SK-N-SH (cell line): ENCODE results near the gene CHRM1. TPM values are rescaled to one million over a fixed set of nuclear protein-coding genes. Genes with fewer than 3 reads are reported as not detected.

ENCODE experiments used
- CTCF ChIA-PET: fragments of 300-600, 350-600 bp; formaldehyde crosslinking; extraction: SDS; loops from one replicate; lab custom pipeline; 2021; lab: Yijun Ruan, JAX
- POLR2A ChIA-PET: fragments of 350-600 bp; sonication (Branson Sonifier 250); formaldehyde crosslinking; extraction: SDS; loops from one replicate; lab custom pipeline; 2020; ENCODE audit warnings: antibody characterized with exemption, inconsistent platforms; lab: Yijun Ruan, JAX
- DNase-seq: peaks from one replicate; pipeline ENCODE4 v3.0.0; 2012
- H2AFZ ChIP-seq: fragments of 200-600 bp; sonication (generic); 2 replicates; pipeline ENCODE4 v1.8.1; 2016; ENCODE audit warnings: antibody characterized with exemption, mild to moderate bottlenecking, low read depth
- H3F3A ChIP-seq: fragments of 200-600 bp; sonication (generic); replicated peaks from 2 replicates; pipeline ENCODE3; 2016; ENCODE audit warnings: antibody characterized with exemption, mild to moderate bottlenecking; ENCODE audit not compliant: insufficient read depth
- H3K27ac ChIP-seq, 2 experiments: fragments of 200-500 bp in 1 of 2; fragments of 200-600 bp in 1 of 2; sonication (Bioruptor generic) in 1 of 2; sonication (generic), shearing (Covaris generic) in 1 of 2; 2 replicates each; pipeline versions ENCODE4 v1.5.1 to v1.6.1; 2014 to 2016; ENCODE audit warnings: low read depth in 2 of 2, inconsistent platforms in 1 of 2, low read length in 1 of 2, mild to moderate bottlenecking in 1 of 2, mixed read lengths in 1 of 2
- H3K27me3 ChIP-seq: fragments of 200-600 bp; sonication (generic), shearing (Covaris generic); 2 replicates; pipeline ENCODE4 v1.6.1; 2016; ENCODE audit warnings: mixed run types; ENCODE audit not compliant: insufficient read depth
- H3K36me3 ChIP-seq, 2 experiments: fragments of 200-500 bp in 1 of 2; fragments of 200-600 bp in 1 of 2; sonication (Bioruptor generic) in 1 of 2; sonication (generic) in 1 of 2; replicated peaks in 1 of 2; 2 replicates each; pipeline versions ENCODE3 to v1.5.1; 2014 to 2016; ENCODE audit warnings: low read length in 1 of 2, mild to moderate bottlenecking in 1 of 2; ENCODE audit not compliant: insufficient read depth in 2 of 2, control insufficient read depth in 1 of 2
- H3K4me1 ChIP-seq, 2 experiments: fragments of 200-500 bp in 1 of 2; fragments of 200-600 bp in 1 of 2; sonication (Bioruptor generic) in 1 of 2; sonication (generic), shearing (Covaris generic) in 1 of 2; 2 replicates each; pipeline versions ENCODE4 v1.5.1 to v1.6.1; 2014 to 2016; ENCODE audit warnings: low read depth in 1 of 2, low read length in 1 of 2, mixed run types in 1 of 2; ENCODE audit not compliant: insufficient read depth in 2 of 2, control insufficient read depth in 1 of 2
- H3K4me2 ChIP-seq: fragments of 200-600 bp; sonication (generic), shearing (Covaris generic); 2 replicates; pipeline ENCODE4 v1.6.1; 2017; ENCODE audit warnings: mixed run types
- H3K4me3 ChIP-seq, 2 experiments: fragments of 200-500 bp in 1 of 2; fragments of 200-600 bp in 1 of 2; sonication (Bioruptor generic) in 1 of 2; sonication (generic), shearing (Covaris generic) in 1 of 2; 2 replicates each; pipeline versions ENCODE4 v1.5.1 to v1.8.1; 2014 to 2016; ENCODE audit warnings: low read depth in 2 of 2, inconsistent platforms in 1 of 2, low read length in 1 of 2, mild to moderate bottlenecking in 1 of 2, mixed read lengths in 1 of 2, moderate library complexity in 1 of 2
- H3K79me2 ChIP-seq: fragments of 200-600 bp; sonication (generic); 2 replicates; pipeline ENCODE4 v1.8.1; 2017; ENCODE audit warnings: mild to moderate bottlenecking; ENCODE audit not compliant: insufficient read depth
- H3K9ac ChIP-seq: fragments of 200-600 bp; sonication (generic); 2 replicates; pipeline ENCODE4 v1.6.1; 2017; ENCODE audit warnings: mixed run types
- H3K9me2 ChIP-seq: fragments of 200-600 bp; sonication (generic); 2 replicates; pipeline ENCODE4 v1.6.1; 2017; ENCODE audit warnings: mixed run types
- H3K9me3 ChIP-seq: fragments of 200-600 bp; sonication (generic); 2 replicates; pipeline ENCODE4 v1.6.1; 2017; ENCODE audit warnings: mixed run types, mild to moderate bottlenecking, moderate library complexity
- H4K20me1 ChIP-seq: fragments of 200-600 bp; sonication (generic); 2 replicates; pipeline ENCODE4 v1.6.1; 2017; ENCODE audit warnings: mild to moderate bottlenecking, mixed run types; ENCODE audit not compliant: insufficient read depth
- CHD2 ChIP-seq: fragments of 150-350 bp; IDR thresholded peaks from 2 replicates; pipeline ENCODE4 v1.6.1; 2018; ENCODE audit warnings: low read length; ENCODE audit not compliant: partially characterized antibody
- ELF1 ChIP-seq: IDR thresholded peaks from 2 replicates; pipeline ENCODE4 v1.4.0; 2012
- EZH2phosphoT487 ChIP-seq: fragments of 200-600 bp; sonication (generic); IDR thresholded peaks from 2 replicates; pipeline ENCODE4 v1.6.1; 2017; ENCODE audit warnings: low read depth, mixed run types, mild to moderate bottlenecking, antibody characterized with exemption, moderate library complexity, borderline replicate concordance
- FOSL2 ChIP-seq: IDR thresholded peaks from 2 replicates; pipeline ENCODE4 v1.4.0; 2012; ENCODE audit warnings: low read depth, mild to moderate bottlenecking, moderate library complexity, borderline replicate concordance
- MEF2A ChIP-seq: IDR thresholded peaks from 2 replicates; pipeline ENCODE4 v1.4.0; 2012; ENCODE audit warnings: low read depth, borderline replicate concordance
- MXI1 ChIP-seq: IDR thresholded peaks from 2 replicates; pipeline ENCODE4 v1.6.1; 2012; ENCODE audit warnings: mild to moderate bottlenecking, low read depth, low read length, improper control_type of control experiment
- RCOR1 ChIP-seq: fragments of 150-350 bp; IDR thresholded peaks from 2 replicates; pipeline ENCODE4 v1.6.1; 2017; ENCODE audit warnings: antibody characterized with exemption, low read length
- RFX5 ChIP-seq: IDR thresholded peaks from 2 replicates; pipeline ENCODE4 v1.6.1; 2012; ENCODE audit warnings: mild to moderate bottlenecking, improper control_type of control experiment, low read length
- RXRA ChIP-seq: IDR thresholded peaks from 2 replicates; pipeline ENCODE4 v1.4.0; 2012; ENCODE audit warnings: low read depth, mild to moderate bottlenecking, borderline replicate concordance
- SIN3A ChIP-seq: IDR thresholded peaks from 2 replicates; pipeline ENCODE4 v1.6.1; 2012; ENCODE audit warnings: low read depth, mild to moderate bottlenecking, low read length, moderate library complexity, borderline replicate concordance
- TCF12 ChIP-seq: IDR thresholded peaks from 2 replicates; pipeline ENCODE4 v1.4.0; 2012
- WGBS: methylation state at CpG from one replicate; pipeline ENCODE4 v1.1.6; 2017; ENCODE audit warnings: low lambda C conversion rate; 5-methylcytosine and 5-hydroxymethylcytosine counted together
- polyA plus RNA-seq, 3 experiments: library from polyadenylated mRNA; depleted of rRNA; stranded (reverse); fragments of >200 nt; gene quantifications; 2 replicates each; pipeline ENCODE4 v1.2.3, GENCODE V29; 2012
- TF ChIP-seq, protein P1 (sequence below): IDR thresholded peaks from 2 replicates; pipeline ENCODE4 v1.4.0; 2012; ENCODE audit warnings: low read depth, borderline replicate concordance
- TF ChIP-seq, protein P2 (sequence below): IDR thresholded peaks from 2 replicates; pipeline ENCODE4; 2012
- TF ChIP-seq, protein P3 (sequence below): IDR thresholded peaks from 2 replicates; pipeline ENCODE4 v1.4.0; 2012; ENCODE audit warnings: low read depth, borderline replicate concordance
- TF ChIP-seq, protein P4 (sequence below): IDR thresholded peaks from 2 replicates; pipeline ENCODE4 v1.4.0; 2012; ENCODE audit warnings: low read depth

Gene CHRM1
- polyA plus RNA-seq, 1 of the 3 experiments (the other 2 are of a cell fraction) = not detected

DNA sequence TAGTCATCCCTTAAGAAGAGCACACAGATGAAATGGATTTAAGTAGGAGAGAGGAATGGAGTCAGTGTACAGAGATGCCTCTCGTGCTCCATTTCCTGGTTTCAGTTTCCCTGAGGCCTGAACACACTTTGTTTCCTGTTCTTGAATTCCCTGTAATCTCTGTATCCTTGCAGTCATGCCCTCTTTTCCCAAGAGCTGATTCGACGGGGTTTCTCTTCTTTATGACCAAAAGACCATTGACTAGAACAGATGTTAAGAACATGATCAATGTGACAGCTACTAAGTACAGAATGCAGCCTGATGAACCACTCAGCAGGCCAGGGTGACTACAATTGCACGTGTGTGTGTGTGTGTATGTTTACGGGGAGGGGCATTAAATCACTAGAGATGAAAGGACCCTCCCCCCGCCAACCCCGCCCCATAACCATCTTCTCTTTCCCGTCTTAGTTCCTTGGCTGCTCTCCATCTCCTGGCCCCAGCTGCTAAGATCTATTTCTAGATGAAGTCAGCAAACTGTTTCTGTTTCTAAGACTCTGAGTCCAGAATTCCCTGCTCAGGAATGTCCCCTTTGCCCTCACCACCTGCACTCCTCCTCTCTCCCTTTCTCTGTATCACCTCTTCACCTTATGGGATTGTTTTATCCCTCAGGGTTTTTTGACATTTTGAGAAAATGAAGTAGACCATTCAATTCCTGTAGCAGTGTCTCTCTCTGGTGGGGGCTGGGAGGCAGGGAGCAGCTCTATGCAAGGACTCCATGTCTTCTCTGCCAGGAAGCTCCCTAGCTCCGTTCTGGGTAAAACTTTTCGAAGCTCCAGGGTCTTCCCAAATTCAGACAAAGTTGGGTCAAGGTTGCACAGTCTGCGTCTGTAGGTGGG is 37.6 kb upstream of the CHRM1 start:
- WGBS = 59% methylated on average over 11 of the region's 11 CpGs
- no peak for DNase-seq

More for the DNA sequence above, 37.6 kb upstream of the CHRM1 start:
- H3K36me3 ChIP-seq = no peaks in the 10 kb centered on the region
- TF ChIP-seq, protein P1, sequence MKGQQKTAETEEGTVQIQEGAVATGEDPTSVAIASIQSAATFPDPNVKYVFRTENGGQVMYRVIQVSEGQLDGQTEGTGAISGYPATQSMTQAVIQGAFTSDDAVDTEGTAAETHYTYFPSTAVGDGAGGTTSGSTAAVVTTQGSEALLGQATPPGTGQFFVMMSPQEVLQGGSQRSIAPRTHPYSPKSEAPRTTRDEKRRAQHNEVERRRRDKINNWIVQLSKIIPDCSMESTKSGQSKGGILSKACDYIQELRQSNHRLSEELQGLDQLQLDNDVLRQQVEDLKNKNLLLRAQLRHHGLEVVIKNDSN = no peak
- no peak for TF ChIP-seq MEF2A
- no peak for TF ChIP-seq SIN3A
- no peak for TF ChIP-seq EZH2phosphoT487
- TF ChIP-seq TCF12 = no peak
- no peak for TF ChIP-seq RXRA
- no peak for TF ChIP-seq ELF1
- TF ChIP-seq, protein P2, sequence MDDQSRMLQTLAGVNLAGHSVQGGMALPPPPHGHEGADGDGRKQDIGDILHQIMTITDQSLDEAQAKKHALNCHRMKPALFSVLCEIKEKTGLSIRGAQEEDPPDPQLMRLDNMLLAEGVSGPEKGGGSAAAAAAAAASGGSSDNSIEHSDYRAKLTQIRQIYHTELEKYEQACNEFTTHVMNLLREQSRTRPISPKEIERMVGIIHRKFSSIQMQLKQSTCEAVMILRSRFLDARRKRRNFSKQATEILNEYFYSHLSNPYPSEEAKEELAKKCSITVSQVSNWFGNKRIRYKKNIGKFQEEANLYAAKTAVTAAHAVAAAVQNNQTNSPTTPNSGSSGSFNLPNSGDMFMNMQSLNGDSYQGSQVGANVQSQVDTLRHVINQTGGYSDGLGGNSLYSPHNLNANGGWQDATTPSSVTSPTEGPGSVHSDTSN = no peak
- TF ChIP-seq, protein P3, sequence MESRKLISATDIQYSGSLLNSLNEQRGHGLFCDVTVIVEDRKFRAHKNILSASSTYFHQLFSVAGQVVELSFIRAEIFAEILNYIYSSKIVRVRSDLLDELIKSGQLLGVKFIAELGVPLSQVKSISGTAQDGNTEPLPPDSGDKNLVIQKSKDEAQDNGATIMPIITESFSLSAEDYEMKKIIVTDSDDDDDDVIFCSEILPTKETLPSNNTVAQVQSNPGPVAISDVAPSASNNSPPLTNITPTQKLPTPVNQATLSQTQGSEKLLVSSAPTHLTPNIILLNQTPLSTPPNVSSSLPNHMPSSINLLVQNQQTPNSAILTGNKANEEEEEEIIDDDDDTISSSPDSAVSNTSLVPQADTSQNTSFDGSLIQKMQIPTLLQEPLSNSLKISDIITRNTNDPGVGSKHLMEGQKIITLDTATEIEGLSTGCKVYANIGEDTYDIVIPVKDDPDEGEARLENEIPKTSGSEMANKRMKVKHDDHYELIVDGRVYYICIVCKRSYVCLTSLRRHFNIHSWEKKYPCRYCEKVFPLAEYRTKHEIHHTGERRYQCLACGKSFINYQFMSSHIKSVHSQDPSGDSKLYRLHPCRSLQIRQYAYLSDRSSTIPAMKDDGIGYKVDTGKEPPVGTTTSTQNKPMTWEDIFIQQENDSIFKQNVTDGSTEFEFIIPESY = no peak
- no peak for TF ChIP-seq CHD2
- TF ChIP-seq RFX5 = no peak
- TF ChIP-seq MXI1 = no peak
- TF ChIP-seq FOSL2 = no peak
- TF ChIP-seq, protein P4, sequence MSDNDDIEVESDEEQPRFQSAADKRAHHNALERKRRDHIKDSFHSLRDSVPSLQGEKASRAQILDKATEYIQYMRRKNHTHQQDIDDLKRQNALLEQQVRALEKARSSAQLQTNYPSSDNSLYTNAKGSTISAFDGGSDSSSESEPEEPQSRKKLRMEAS = no peak
- no peak for TF ChIP-seq RCOR1
- no peaks in the 10 kb centered on the region for H3K27me3 ChIP-seq
- H3K27ac ChIP-seq = no peak overlapping the region
- H3K4me1 ChIP-seq = no peaks in the 10 kb centered on the region; a peak in 1 of 4 replicates
- H3K9me2 ChIP-seq = no peaks in the 10 kb centered on the region
- no peaks in the 10 kb centered on the region for H4K20me1 ChIP-seq
- H3K79me2 ChIP-seq = no peaks in the 10 kb centered on the region
- H3K4me2 ChIP-seq = no peak overlapping the region
- POLR2A ChIA-PET = no interaction called here
- H3F3A ChIP-seq = no peaks in the 10 kb centered on the region
- no peak overlapping the region for H2AFZ ChIP-seq
- CTCF ChIA-PET = interaction anchor here (1.9 to 2.5 kb wide), 2 partner anchors 16 to 52 kb away, joined by 4 to 8 read pairs; no protein-coding TSS in a partner anchor
- H3K9ac ChIP-seq = no peak overlapping the region
- no peak overlapping the region for H3K4me3 ChIP-seq
- H3K9me3 ChIP-seq = no peaks in the 10 kb centered on the region
